CD4-positive, alpha-beta T cell treated with Interleukin-2 at 100 ng/mL for 4 hours (primary cell): ENCODE results near the gene KIF1A.

ENCODE experiments used
- DNase-seq: peaks from one replicate; pipeline ENCODE4 v3.0.0-alpha.2; 2020; ENCODE audit warnings: low spot score

KIF1A gene

GRCh38 chr2:240719676-240720545, 100.1 kb downstream of the KIF1A start:
- no peak for DNase-seq

GRCh38 chr2:240718896-240719490, 101.0 kb downstream of the KIF1A start:
- no peak for DNase-seq

DNA sequence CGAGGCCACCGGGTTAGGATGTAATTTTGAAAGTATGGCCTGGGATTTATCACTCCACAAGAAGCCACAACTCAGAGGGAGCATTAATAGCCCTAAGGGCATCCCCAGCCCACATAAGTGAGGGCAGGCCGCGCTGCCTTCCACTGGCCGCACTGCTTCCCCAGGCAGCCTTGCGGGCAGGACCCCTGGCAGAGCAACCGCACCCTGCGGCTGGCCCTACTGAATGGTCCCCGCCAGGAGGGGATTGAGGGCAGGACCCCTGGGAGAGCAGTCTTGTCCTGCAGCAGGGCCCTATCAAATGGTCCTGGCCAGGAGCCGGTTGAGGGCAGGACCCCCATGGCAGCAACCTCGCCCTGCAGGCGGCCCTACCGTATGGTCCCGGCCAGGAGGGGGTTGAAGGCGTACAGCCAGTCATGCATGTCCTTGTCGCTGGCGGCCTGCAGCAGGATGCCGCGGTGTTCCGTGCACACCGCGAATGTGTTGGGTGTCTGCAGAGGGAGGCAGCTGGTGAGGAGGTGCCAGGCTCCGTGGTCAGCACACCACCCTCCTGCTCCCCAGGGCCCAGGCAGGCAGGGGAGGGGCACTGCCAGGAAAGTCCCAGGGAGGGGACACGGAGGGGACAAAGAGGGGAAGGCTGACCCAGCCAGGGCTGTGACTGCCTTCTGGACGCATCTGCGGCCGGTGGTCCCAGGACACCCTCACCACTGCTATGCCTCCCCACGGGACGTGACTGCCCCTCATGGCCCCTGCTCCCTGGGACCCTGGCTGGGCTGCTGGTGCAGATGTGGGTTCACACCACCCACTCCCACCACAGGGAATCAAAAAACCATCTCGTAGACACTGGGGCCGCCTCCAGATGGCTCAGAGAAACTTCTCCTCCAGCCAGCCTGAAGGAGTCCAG, 102.1 kb downstream of the KIF1A start:
- DNase-seq = no peak

- no peak for DNase-seq
These were observed 102.8 kb downstream of the KIF1A start for GRCh38 chr2:240717181-240717641.

GRCh38 chr2:240716130-240716798, 103.8 kb downstream of the KIF1A start:
- DNase-seq = no peak

- DNase-seq = no peak
These were observed 105.0 kb downstream of the KIF1A start for GRCh38 chr2:240714747-240715725.

DNA sequence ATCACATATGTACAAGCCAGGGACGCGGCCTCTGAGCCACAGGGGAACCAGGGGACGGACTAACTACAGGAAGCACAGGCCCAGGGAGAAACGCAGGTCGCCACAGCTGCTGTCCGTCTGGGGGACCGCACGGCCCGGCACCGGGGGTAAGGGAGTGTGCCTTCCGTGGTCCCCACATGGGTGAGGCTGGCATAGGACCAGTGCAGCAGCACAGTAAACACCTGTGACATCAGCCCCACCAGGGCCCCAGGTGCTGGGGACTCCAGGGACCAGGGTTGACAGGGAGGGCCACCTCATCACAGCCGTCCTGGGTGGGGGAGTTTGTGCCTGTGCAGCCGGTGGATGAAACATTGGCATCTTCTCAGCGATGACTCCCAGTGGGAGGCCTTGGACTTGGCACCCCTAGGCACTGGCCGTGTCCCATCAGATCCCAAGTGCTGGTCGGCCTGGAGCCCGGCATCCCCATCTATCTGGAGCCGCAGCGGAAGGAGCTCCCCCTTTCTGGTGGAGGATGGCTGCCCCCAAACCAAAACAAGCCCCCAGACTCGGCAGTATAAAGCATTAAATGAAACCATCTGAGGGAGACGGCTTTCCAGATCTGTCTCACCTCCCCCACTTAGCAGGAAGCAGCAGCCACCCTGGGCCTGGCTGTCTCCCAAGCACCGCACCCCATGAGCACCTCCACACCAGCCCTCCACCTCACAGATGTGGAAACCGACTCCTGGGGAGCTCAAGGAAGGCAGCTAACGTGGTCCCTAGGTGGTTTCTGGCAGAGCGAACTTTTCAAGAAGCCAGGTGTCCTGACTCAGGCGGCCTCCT, 105.9 kb downstream of the KIF1A start:
- DNase-seq = no peak

DNA sequence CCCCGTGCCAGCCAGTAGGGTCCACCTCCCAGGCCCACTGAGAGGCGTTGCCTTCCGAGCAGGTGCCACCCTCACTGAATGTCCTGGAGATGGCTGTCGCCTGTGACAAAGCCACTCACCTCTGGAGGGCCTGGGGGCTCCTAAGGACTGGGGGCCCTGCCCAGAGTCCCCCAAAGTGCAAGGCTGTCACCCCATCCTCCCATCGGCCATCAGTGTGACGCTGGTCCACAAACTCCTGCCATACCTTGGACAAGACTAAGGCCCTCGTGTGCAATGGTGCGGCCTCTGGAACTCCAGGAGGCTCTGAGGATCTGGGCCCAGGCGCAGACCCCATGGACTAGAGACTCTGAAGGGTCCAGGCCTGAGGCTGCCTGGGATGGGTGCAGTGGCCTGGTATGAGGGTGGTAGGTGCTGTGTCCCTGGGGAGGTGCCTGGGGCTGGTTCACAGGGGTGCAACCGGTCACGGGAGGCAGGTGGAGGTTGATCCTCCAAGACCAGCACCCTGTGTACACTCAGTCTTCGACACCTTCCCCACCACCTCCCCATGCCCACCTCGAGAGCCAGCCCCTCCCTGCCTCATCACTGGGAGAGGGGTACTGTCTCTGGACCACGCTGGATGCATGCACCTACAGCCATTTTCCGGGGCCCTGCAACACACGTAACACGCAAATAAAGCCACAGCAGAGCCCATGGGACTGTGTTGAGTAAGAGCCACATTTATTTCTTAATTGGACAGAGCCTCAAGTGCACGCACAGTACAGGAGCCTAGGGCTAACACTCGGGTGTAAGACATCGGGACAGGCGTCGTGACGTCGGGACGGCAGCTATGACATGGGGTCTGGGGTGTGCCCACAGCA, 106.7 kb downstream of the KIF1A start:
- no peak for DNase-seq

DNA sequence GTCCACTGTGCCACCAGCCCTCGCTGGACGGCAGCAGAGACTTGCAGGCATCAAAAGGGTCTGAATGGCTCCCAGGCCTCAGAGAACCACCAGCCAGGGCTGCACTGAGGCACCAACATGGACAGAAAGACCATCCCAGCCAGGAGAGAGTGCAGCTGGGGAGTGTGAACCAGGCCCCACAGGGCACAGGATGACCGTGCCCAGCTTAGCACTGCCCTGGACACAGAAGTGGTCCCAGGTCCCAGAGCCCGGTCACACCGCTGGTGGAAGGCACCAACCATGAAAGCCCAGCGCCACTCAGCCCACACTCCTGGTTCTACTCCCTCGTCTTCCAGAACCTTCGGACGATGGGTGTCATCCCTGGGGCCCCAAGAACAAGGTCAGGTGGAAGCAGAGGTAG, 107.9 kb downstream of the KIF1A start:
- no peak for DNase-seq

DNA sequence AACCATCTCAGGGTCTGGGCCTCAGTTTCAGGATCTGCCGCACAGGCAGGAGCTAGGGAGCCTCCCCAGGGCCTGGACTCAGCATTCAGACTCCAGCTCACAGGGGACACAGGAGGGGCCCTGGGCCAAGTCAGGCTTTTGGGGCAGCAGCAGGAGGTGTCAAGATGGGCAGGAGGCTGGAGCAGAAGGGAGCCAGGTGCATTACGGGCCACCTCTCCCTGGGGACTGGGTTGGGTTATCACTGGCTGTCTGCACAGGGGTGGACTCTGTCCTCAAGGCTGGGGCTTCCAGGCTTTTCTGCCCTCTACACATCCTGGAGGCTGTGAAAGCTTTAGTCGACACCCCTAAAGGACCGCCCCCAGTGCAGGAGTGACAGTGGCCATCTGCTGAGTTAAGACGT, 108.3 kb downstream of the KIF1A start:
- DNase-seq = no peak

DNA sequence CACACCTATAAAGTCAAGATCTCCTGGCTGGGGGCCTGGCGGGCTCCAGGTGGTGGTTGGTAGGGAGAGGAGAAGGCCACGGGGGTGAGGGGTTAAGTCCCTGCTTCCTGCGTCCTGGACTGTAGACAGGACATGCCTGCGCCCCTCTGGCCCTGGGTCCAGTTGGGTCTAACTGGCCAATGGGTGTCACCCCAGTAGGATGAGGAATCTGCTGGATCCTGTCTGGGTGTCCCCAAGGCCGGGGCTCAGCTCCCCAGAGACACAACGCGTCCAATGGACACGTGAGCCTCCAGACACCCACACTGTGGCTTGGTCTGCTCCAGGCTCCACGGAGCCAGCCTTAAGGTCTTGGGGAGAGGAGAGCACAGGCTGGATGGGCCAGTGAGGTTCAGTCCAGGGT, 108.7 kb downstream of the KIF1A start:
- no peak for DNase-seq

- no peak for DNase-seq
These were observed 111.6 kb downstream of the KIF1A start for GRCh38 chr2:240708457-240708856.

- no peak for DNase-seq
These were observed 112.2 kb downstream of the KIF1A start for GRCh38 chr2:240707821-240708220.

GRCh38 chr2:240707043-240707756, 112.8 kb downstream of the KIF1A start:
- no peak for DNase-seq

DNA sequence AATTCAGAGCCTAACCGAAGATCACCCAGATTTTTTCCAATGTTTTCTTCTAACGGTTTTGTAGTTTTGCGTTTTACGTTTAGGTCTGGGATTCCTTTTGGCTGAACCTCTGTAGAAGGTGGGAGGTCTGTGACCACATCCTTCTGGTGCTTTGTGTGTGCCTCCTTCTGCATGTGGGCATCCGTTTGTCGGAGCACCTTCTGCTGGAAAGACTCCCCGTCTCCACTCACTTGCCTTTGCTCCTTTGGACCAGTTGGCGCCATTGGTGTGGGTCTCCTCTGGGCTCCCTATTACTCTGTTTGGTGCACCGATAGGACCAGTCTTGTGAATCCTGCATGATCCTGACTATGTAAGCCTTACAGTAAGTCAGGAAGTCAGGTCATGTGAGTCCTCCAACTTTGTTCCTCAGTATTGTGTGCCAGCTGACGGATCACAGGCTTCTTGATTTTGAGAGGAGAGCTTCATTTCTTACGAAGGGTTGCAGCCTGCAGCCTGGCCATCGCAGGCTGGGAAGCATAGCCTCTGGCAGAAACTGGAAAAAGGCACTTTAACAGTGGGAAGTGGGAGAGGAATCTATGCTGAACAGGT, 114.7 kb downstream of the KIF1A start:
- no peak for DNase-seq

GRCh38 chr2:240704651-240705050, 115.4 kb downstream of the KIF1A start:
- DNase-seq = no peak

DNA sequence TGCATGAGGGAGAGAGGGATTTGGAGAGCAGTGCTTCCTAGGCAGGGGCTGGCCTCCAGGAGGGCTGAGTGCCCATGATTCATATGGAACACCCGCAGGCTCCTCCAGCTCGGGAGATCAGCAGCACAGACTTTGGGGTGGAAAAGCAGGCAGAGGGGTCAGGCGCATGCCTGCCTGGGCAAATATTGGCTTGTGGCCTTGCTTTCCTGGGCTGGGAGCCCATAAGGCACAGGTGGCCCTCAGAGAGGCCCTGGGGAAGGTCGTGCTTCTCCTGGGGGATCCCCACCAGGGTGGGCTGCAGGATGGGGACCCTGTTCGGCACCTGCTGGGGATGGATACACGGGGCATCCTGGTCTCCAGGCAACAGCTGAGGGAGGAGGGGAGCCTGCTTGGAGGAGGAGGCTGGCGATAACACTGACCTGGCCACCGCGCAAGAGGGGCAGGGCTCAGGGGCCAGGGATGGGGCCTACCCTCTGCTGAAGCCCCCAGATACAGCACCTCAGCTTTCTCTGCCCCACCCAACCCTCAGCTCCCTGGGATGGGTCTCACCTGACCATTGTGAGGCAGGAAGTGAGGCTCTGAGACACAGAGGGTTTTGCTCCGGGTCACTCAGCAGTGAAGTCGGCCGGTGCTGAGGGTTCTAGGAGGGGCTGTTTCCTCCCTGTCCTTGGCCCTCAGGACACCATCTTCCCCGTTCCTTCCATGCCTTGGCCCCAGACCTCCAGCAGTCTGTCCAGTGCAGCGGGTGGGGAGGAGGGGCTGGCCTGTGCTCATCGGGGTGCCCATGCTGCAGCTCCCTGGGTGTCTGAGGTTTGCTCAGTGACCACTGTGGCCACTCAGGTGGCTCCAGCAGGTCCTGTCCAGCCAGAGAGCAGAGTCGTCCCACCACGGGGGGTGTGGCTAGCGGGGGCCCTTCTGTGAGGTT, 116.3 kb downstream of the KIF1A start:
- DNase-seq = no peak
